HG03469 (cell line): ENCODE results near the gene WIPF2.

Experiments used
- ATAC-seq: cut with Tn5 transposase; IDR thresholded peaks from one replicate; pipeline ENCODE4 v1.9.1; 2021; ENCODE audit warnings: mild to moderate bottlenecking, moderate library complexity, moderate number of reproducible peaks; ENCODE audit not compliant: unreplicated experiment

The WIPF2 gene

DNA sequence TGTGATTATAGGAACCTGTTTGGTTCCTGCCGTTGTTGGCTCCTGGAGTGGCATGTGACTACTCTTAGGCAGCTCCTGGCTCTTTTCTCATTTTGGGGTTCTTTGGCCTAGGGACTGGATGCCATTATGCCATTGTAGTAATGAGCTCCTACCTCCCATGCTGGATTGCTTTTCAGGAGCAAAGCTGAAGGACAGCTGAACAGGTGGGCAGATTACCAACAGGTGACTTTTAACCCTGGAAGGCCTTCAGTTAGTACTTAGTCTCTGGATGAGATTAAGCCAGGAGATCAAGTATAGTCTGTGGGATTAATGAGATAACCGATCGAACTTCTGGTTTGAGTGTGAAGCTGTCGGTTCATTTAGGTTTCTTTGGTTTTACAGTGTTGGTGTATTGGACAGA lies 25.2 kb downstream of the WIPF2 start:
- no peak for ATAC-seq

- no peak for ATAC-seq
These were observed 28.9 kb downstream of the WIPF2 start for GRCh38 chr17:40247926-40248495.

DNA sequence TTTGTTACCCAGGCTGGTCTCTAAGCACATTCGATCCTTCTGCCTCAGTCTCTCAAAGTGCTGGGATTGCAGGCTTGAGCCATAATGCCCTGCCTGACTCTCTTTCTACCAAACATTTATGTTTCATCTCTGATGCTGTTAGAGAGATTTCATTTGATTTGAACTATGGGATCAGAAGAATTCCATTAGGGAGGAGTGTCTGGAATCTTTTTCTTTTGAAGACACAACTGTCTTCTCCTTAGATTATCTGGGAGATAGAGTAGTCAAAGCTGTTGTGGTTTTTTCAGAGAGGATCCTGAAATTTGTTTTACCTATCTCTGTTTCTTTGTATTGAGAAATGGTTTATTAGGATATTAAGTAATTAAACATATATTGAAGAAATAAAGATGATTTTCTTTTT lies 29.4 kb downstream of the WIPF2 start:
- ATAC-seq: no peak

- no peak for ATAC-seq
These were observed 32.5 kb downstream of the WIPF2 start for GRCh38 chr17:40251576-40251975.

DNA sequence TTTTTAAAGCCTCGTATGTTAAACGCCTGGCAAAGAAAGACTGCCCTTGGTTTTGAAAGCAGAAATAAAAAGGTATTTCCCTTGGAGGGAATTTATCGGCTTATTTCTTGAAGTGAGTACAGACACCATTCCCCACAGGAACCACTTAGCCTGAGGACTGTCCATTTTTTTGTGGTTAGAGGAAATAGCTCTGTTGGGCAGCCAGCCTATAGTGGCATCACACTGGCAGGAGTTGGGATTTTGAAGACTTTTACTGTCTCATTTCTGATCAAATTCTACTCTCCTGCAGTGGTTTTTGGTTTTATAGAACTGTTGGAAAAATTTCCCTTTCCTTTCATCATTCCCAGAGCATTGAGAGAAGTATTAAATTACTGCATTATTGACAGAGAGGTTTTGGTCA lies 34.5 kb downstream of the WIPF2 start:
- ATAC-seq: no peak

GRCh38 chr17:40259505-40259904 lies 40.4 kb downstream of the WIPF2 start:
- ATAC-seq: no peak

GRCh38 chr17:40260528-40260927 lies 41.4 kb downstream of the WIPF2 start:
- no peak for ATAC-seq

DNA sequence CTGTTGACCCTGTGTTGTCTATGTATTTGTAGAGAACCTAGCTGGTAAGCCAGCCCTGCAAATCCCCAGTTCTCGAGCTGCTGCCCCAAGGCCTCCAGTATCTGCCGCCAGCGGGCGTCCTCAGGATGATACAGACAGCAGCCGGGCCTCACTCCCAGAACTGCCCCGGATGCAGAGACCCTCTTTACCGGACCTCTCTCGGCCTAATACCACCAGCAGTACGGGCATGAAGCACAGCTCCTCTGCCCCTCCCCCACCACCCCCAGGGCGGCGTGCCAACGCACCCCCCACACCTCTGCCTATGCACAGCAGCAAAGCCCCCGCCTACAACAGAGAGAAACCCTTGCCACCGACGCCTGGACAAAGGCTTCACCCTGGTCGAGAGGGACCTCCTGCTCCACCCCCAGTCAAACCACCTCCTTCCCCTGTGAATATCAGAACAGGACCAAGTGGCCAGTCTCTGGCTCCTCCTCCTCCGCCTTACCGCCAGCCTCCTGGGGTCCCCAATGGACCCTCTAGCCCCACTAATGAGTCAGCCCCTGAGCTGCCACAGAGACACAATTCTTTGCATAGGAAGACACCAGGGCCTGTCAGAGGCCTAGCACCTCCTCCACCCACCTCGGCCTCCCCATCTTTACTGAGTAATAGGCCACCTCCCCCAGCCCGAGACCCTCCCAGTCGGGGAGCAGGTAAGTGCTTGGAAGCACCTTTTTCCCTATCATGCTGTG lies 45.5 kb downstream of the WIPF2 start:
- ATAC-seq: no peak

GRCh38 chr17:40265337-40265736 lies 46.2 kb downstream of the WIPF2 start:
- no peak for ATAC-seq

DNA sequence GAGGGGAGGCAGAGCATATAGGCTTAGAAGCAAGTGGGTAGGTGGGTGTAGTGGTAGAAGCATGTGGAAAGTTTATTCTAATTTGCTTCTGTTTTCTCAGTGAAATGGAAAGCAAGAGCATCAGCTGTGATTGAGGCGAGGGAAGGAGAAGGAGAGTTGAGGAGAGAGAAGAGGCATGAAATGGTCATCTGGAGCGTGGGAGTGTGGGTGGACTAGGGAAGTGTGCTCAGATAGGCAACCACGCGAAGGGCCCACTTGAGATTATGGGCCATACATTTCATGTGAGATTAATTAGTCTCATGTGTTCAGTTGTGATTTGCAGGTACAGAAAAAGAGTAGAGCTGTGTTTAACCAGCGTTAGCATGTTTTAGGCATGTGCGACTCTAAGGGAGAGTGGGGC lies 47.8 kb downstream of the WIPF2 start:
- no peak for ATAC-seq

DNA sequence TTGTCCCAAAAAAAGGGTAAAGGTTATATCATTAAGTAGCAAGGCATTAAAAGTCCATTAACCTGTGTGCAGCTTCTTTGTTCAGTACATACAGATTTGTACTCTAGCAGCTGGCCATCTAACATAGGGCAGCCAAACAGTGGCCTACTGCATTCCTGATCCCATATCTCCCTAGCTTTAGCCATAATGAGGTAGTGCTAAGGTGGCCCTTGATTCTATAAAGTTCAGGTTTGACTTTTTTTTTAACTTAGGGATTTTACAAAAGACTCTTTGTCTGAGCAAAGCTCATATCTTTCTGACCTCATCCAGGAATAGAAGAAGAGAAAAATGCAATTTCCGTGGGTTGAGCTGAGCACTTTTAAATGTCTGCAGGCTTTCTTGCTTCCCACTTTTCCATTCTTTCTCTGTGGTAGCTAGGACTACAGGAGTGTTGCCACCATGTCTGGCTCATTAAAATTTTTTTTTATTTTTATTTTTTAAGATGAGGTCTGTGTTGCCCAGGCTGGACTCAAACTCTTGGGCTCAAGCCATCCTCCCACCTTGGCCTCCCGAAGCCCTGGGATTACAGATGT lies 49.1 kb downstream of the WIPF2 start:
- no peak for ATAC-seq

GRCh38 chr17:40278414-40278813 lies 59.3 kb downstream of the WIPF2 start:
- ATAC-seq: no peak

GRCh38 chr17:40279402-40279801 lies 60.3 kb downstream of the WIPF2 start:
- ATAC-seq: no peak

DNA sequence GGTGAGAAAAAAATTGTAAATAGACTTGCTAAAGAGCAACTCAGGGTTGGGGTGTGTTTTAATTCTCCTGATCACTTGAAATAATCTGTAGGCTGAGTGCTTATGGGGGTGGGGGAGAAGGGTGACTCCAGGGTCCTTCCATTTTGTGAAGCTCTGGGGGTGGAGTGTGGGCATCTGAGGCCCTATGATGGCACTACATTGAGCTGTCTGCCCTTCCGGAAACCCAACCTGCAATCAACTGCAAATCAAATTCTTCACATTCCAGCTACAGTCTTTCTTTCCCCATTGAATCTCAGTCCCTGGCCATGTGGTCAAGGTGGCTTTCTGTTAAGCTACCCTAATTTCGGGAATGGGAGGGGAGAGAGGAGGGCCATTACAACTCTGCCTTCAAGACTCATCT lies 62.6 kb downstream of the WIPF2 start:
- no peak for ATAC-seq

DNA sequence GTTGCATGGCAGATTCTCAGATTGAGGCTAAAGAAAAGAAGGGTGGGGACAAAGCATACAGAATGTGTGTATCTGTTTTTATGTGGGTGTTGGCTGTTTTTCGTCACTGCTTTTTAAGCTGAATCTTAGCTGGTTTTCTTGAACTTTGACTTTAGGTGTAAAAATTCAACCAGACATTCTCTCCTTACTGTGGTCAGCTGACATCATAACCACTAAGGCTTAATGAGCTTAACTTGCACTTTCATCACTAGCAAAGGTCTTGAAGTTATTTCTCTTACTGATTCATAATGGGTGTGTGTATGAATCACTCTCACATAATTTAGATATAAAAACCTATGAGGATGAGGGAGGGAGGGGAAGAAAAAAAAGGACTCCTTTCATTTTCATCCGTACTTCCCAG lies 64.6 kb downstream of the WIPF2 start:
- no peak for ATAC-seq

DNA sequence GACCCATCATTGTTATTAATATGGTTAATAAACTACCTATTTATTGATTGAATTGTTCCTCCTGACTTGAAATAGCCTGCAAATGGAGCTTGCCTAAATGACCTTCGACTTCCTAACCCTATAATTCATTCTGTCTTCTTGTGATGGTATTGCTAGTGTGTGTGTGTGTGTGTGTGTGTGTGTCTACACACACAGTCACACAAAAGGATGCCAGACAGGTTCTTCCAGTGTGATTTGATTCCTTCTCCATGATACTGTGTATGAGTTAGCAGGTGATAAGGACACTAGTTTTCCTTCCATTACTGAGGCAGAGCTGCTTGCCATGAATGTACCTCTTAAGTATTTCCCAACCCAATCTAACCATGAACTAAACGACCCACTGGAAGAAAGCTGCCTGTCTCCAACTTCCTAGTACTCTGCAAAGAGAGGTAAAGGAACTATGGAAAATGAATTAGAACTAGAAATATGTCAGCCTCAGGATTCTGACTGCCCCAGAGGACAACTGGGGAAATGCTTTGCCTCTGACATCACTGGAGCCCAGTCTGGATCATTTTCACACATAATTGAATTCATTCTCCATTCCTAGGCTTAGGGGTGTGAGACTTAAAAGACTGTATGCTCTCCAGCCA lies 65.1 kb downstream of the WIPF2 start:
- no peak for ATAC-seq

DNA sequence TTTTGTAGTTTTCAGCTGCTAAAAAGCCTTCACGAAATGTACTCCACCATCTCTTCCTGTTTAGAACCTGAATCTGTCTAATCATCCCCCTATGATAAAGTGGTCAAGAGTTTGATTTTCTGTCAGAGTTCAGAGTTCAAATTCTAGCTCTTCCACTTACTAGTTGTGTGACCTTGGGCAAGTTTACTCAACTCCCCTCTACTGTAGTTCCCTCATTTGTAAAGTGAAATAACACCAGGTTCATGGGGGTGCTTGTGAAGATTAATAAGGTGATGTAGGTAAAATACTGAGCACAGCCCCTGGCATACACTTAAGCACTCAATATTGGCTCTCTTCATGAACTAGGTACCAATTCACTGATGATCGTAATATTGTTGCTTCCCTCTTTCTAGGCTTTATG lies 67.4 kb downstream of the WIPF2 start:
- ATAC-seq: no peak

DNA sequence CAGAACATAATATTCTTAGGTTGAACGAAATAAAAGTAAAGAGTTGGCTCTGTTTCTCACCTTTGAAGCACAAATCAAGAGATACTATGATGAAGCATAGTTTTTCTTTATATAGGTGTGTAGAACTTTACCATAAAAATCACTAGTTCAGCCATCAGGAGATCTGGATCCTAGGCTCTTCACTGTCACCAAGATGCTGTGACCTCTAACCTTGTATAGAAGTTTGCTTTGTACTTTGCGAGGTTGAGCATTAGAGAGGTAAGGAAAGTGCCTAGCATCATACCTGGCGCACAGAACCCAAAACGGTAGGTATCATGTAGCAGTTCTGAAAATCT lies 68.0 kb downstream of the WIPF2 start:
- ATAC-seq: no peak

- peak; percentile 76 for ATAC-seq
These were observed 68.6 kb downstream of the WIPF2 start, which contains the start of gene CDC6 for GRCh38 chr17:40287494-40288369. CDC6 (plus strand) TSS chr17:40287879; CDS start chr17:40289421, 1,542 bp downstream.

DNA sequence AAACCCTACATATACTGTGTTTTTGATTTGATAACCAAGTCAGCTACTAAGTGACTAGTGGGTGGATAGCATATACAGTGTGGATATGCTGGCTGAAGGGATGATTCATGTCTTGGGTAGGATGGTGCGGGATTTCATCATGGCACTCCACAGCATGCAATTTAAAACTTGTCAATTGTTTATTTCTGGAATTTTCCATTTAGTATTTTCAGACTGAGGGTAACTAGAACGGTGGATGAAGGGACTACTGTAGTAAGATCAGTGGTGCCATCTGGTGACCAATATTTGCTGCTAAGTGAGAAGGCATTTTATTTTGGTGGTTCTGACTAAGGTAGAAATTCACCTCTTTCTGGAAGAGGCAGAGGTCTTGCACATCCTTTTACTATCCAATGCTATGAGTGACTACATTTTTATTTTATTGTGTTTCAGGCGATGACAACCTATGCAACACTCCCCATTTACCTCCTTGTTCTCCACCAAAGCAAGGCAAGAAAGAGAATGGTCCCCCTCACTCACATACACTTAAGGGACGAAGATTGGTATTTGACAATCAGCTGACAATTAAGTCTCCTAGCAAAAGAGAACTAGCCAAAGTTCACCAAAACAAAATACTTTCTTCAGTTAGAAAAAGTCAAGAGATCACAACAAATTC lies 71.7 kb downstream of the WIPF2 start:
- no peak for ATAC-seq

- no peak for ATAC-seq
These were observed 72.2 kb downstream of the WIPF2 start for GRCh38 chr17:40291281-40291664.
